ENCODE measurements around the gene LMO3. TPM values are rescaled to one million over a fixed set of nuclear protein-coding genes. Genes with fewer than 3 reads are reported as not detected.

The LMO3 gene
- total RNA-seq, 3 donors from 2014 or later = 3.6 to 131 (median 9.4) TPM

- intact Hi-C loops (cut with DNase I, micrococcal nuclease) = no loop called here
- ATAC-seq (no peak), DNase-seq (no peak)
- no peaks in the 10 kb centered on the region for H3K9me3 ChIP-seq
- H3K4me1 ChIP-seq (ENCODE audit: low read depth) = no peaks in the 10 kb centered on the region
- no peak for TF ChIP-seq CTCF (IDR thresholded peaks at IDR 0.05)
- no peaks in the 10 kb centered on the region for H3K36me3 ChIP-seq (ENCODE audit: low read depth)
- no peak overlapping the region for H3K4me3 ChIP-seq
Measured at GRCh38 chr12:16581416-16581815, 24.5 kb downstream of the LMO3 start.

GRCh38 chr12:16579041-16579440 lies 26.9 kb downstream of the LMO3 start:
- no peak for TF ChIP-seq CTCF (IDR thresholded peaks at IDR 0.05)
- intact Hi-C loops (cut with DNase I, micrococcal nuclease) = no loop called here
- ATAC-seq (no peak), DNase-seq (no peak)
- Histone ChIP-seq H3K36me3 (ENCODE audit: low read depth) (no peaks in the 10 kb centered on the region), H3K4me1 (ENCODE audit: low read depth) (no peaks in the 10 kb centered on the region), H3K9me3 (no peaks in the 10 kb centered on the region), H3K4me3 (no peak overlapping the region)

DNA sequence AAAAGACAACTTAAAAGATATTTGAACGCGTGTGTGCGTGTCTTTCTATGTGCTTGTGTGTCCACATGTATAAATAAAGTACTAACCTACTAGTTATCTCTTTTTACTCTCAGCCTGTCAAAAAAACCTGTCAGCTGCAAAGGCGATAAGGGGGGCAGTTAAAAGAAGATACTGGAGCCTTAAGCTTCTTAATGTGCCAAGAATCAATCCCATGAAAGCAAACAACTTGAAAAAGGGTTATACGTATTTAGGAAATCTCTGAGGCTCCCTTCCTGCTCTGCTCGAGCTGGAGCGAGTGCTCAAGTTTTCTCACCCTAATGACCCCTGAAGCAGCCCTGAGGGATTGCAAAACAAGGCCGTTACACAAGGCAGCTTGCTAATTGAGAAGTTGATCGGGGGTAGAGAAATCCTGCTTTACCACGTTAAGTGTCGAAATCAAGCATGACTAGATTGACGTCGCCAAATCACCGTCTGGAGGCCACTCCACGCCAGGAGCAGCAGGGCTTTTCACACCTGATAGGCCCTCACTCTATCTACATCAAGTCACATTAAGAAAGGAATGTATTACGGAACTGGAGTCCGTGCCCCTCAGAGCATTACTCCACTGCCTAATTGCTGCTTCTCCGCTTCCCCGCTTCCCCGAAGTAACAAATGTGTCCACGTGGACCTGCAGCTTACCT lies 32.4 kb downstream of the LMO3 start:
- H3K4me1 ChIP-seq (ENCODE audit: low read depth) = no peaks in the 10 kb centered on the region
- intact Hi-C loops (cut with DNase I, micrococcal nuclease) = no loop called here
- DNase-seq = no peak
- no peak for ATAC-seq
- no peaks in the 10 kb centered on the region for H3K36me3 ChIP-seq (ENCODE audit: low read depth)
- no peaks in the 10 kb centered on the region for H3K9me3 ChIP-seq
- no peak overlapping the region for H3K4me3 ChIP-seq
- no peak for TF ChIP-seq CTCF (IDR thresholded peaks at IDR 0.05)

GRCh38 chr12:16568873-16569272 lies 37.1 kb downstream of the LMO3 start:
- Histone ChIP-seq H3K36me3 (ENCODE audit: low read depth) (no peaks in the 10 kb centered on the region), H3K4me3 (no peak overlapping the region), H3K9me3 (no peaks in the 10 kb centered on the region), H3K4me1 (ENCODE audit: low read depth) (no peaks in the 10 kb centered on the region)
- ATAC-seq (no peak), DNase-seq (no peak)
- intact Hi-C loops (cut with DNase I, micrococcal nuclease) = no loop called here
- TF ChIP-seq CTCF (IDR thresholded peaks at IDR 0.05) = no peak

- ATAC-seq = no peak
- no peak for TF ChIP-seq CTCF (IDR thresholded peaks at IDR 0.05)
Measured at GRCh38 chr12:16564675-16565074, 41.3 kb downstream of the LMO3 start.

DNA sequence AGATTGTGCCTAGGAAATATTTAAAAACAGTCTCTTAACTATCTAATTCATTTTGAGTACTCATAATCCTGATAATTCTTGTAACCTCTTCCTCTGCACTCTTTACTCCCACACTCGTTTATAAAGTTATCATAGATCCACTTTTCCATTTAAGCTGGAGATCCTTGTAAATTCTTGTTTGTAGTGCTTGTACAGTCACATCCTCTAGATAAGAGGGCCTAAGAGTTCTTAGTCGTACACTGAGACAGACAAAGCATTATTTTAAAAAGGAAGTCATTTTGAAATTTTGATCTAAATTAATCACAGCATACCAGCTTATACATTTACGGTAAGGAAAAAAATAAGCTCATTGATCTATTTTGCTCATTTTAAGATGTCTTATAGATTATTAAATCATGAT lies 42.5 kb downstream of the LMO3 start:
- DNase-seq (no peak), ATAC-seq (no peak)
- intact Hi-C loops (cut with DNase I, micrococcal nuclease) = no loop called here
- no peaks in the 10 kb centered on the region for H3K9me3 ChIP-seq
- H3K4me1 ChIP-seq (ENCODE audit: low read depth) = no peaks in the 10 kb centered on the region
- TF ChIP-seq CTCF (IDR thresholded peaks at IDR 0.05) = no peak
- no peak overlapping the region for H3K4me3 ChIP-seq
- no peaks in the 10 kb centered on the region for H3K36me3 ChIP-seq (ENCODE audit: low read depth)

More at GRCh38 chr12:16564675-16565074, 41.3 kb downstream of the LMO3 start:
- DNase-seq = no peak
- intact Hi-C loops (cut with DNase I, micrococcal nuclease) = no loop called here
- Histone ChIP-seq H3K36me3 (ENCODE audit: low read depth) (no peaks in the 10 kb centered on the region), H3K9me3 (no peaks in the 10 kb centered on the region), H3K4me1 (ENCODE audit: low read depth) (no peaks in the 10 kb centered on the region), H3K4me3 (no peak overlapping the region)

Measured in mucosa of descending colon (tissue), 3 donors.